ENCODE results near the gene DGKB.

The DGKB gene

DNA sequence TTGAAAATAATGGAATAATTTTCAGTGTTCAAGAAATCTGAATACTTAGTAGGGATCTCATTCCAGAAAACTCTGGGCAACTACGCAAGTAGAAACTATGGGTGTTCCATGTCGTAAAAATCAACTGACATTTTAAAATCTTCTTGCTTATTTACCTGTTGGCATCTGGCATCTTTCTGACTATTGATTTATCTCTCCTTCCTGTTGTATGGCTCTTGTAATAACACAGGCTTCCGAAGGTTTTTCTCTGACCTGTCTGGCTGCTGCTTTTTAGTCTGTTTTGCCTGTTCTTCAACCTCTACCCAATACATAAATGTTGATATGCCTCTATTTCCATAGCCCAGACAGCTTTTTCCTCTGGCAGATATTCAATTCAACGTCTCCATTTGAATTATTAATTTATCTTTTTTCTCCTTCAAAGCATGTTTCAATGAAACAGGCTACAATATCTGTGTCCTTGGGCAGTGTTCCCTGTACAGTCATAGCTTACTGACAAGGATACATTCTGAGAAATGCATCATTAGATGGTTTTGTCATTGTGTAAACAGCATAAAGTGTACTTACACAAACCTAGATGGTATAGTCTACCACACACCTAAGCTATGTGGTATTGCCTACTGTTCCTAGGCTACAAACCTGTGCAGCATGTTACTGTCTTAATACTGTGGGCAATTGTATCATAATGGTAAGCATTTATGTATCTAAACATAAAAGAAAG is 807.2 kb downstream of the DGKB start:
- Histone ChIP-seq H3K4me3 (ENCODE audit: low read length) (no peak overlapping the region), H3K9me3 (ENCODE audit: insufficient read depth, low read depth, low read length) (no peaks in the 10 kb centered on the region), H3K4me1 (ENCODE audit: insufficient read depth, low read length) (no peaks in the 10 kb centered on the region), H3K27me3 (ENCODE audit: insufficient read depth, low read length) (no peaks in the 10 kb centered on the region), H3K9ac (ENCODE audit: low read depth, low read length) (no peak overlapping the region), H3K36me3 (ENCODE audit: insufficient read depth, low read depth, low read length) (no peaks in the 10 kb centered on the region), H3K27ac (ENCODE audit: low read length) (no peak overlapping the region)

Measured in iPS-20b (cell line).